NCI-H146 (cell line): ENCODE measurements around the gene MCF2L.
A peak's percentile ranks its signal among the peaks of the same experiment; 100 is the strongest.
"Not testable (repeated sequence)": the region's sequence is repeated elsewhere in the genome, so short reads cannot be mapped to it uniquely, and the experiment has no call there.

ENCODE experiments used
- DNase-seq: peaks from one replicate; lab custom pipeline; 2025; lab: John Stamatoyannopoulos, UW

MCF2L gene

GRCh38 chr13:112968910-112969691 lies at the start of gene MCF2L:
TSS of gene MCF2L (plus strand) at chr13:112969214. CDS start at chr13:112969380, 166 bp downstream.
- peak; percentile 88 for DNase-seq

GRCh38 chr13:112923962-112924361 lies 45.1 kb upstream of the MCF2L start:
- DNase-seq: no peak

DNA sequence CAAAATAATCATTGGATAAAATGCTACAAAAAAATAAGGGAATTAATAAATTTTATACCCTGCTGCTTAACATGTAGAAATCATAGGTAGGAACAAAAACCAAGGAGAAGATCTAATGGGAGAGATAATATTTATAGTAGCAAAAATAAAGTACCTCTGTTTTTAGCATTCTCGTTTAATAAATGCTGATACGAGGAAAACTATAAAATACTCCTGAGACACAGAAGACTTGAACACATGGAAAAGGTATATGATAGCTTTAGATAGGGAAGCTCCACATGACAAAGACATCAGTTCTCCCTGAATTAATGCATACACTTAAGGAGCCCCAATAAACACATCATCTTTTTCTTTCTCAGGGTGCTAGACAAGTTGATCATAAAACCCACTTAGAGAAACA lies 44.6 kb upstream of the MCF2L start:
- no peak for DNase-seq

- no peak for DNase-seq
These were observed 43.0 kb upstream of the MCF2L start for GRCh38 chr13:112926003-112926402.

GRCh38 chr13:112926993-112927392 lies 42.0 kb upstream of the MCF2L start:
- DNase-seq: no peak

GRCh38 chr13:112928020-112928971 lies 40.7 kb upstream of the MCF2L start:
- DNase-seq: no peak

DNA sequence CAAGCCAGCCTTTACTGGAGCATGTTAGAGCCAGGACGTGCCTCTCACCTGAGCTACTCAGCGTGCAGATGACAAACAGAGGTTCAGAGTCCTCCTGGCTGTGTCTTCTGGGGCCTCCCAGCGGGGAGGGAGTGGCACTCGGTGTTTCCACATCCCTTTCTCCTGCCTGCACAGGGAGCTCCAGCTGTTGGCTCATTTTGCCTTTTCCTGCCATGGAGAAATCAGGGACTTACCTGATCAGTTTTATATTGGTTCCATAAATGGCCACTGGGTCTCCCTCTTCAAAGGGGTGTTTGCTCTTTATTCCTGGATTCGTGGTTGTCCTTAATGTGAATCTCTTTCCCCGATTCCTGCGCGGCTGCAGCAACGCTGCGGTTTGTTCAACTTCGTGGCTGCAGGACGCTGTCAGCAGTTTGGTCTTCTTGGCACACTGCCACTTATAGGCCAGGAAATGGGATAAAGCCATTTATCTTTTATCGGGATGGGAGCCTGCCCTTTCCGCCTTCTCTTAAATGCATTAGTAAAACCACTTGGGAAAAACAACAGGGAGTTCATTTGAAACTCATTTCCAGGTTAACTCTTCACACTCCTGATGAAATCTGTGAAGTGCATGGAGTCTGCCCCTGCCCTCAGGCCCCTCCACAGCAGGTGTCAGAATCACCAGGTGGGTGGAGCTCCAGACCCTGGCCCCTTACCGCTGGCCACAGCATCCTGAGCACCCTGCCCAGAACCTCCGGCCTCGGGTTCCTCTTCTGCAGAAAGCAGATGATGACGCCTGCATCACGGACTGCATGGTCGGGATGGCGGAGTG lies 39.8 kb upstream of the MCF2L start:
- DNase-seq: peak; percentile 83

GRCh38 chr13:112929783-112930055 lies 39.3 kb upstream of the MCF2L start:
- no peak for DNase-seq

DNA sequence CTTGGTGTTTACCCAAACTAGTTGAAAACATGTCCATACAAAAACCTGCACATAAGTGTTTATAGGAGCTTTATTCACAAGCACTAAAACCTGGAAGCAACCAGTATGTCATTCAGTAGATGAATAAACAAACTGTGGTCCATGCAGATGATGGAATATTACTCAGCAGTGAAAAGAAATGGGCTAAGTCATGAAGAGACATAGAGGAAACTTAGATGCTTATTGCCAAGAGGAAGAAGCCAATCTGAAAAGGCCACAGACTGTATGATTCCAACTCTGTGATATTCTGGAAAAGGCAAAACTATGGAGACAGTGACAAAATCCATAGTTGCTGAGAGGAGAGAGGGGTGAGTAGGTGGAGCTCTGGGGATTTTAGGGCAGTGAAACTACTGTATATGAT lies 38.8 kb upstream of the MCF2L start:
- no peak for DNase-seq

GRCh38 chr13:112931028-112931934 lies 37.7 kb upstream of the MCF2L start:
- DNase-seq: peak; percentile 93

- no peak for DNase-seq
These were observed 36.0 kb upstream of the MCF2L start for GRCh38 chr13:112932971-112933370.

GRCh38 chr13:112933649-112934048 lies 35.4 kb upstream of the MCF2L start:
- DNase-seq: no peak

- DNase-seq: no peak
These were observed 34.9 kb upstream of the MCF2L start for GRCh38 chr13:112934078-112934477.

GRCh38 chr13:112938680-112939079 lies 30.3 kb upstream of the MCF2L start:
- no peak for DNase-seq

DNA sequence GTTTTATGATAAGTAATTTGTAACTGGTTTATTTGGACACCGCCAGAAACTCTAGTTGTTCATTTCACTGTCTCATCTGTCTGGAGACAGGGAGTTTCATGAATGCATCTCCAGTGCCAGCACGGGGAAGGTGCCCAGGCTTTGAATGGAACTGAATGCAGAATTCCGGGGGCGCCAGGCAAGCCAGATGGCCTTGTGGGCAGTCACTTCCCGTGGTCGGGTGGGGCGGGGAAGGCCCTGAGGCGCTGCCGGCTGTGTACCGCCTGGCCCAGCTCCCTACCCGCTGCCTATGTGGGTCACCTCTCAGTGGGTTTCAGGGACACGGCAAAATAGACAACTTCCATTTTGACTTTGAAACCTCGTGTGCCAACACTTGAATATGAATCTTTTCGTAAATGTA lies 28.8 kb upstream of the MCF2L start:
- DNase-seq: no peak

GRCh38 chr13:112941349-112941748 lies 27.7 kb upstream of the MCF2L start:
- peak; percentile 61 for DNase-seq

DNA sequence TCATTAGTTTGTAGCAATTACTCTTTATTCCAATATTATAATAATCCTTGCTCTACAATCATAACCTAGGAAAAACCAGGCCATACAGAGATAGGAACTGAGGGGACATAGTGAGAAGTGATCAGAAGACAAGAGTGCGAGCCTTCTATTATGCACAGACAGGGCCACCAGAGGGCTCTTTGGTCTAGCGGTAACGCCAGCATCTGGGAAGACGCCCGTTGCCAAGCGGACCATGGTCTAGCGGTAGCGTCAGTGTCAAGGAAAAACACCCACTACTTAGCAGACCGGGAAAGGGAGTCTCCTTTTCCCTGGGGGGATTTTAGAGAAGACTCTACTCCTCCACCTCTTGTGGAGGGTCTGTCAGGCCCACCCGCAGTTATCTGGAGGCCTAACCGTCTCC lies 27.2 kb upstream of the MCF2L start:
- not testable (repeated sequence) for DNase-seq

DNA sequence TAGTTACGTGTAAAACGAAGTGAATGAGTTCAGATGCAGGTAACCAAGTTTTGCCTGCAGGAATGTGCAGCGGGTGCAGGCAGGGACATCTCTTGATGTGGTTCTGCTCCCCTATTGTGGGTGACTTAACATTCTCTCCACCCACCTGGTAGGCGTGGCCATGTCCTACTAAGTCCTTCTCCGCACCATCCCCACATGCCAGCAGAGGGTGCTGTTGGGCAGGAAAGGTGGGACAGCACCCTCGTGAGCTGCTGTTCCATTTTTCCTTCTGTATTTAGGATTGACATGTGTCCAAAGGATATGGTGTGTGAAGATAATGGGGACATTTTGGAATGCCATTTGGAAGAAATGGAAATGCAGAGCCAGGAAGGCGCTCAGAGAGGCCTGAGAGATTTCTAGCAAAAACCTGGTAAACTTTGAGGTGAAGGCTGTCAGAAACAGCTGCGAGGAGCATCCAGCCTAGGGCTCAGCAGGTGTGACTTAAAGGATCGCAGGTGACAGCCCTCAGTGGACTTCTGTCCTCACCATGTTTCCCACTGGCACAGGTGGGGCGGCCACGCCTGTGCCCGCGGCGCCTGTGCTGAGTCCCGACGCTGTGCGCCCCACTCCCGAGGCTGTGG lies 26.2 kb upstream of the MCF2L start:
- DNase-seq: peak; percentile 99

GRCh38 chr13:112943309-112944125 lies 25.5 kb upstream of the MCF2L start:
- peak; percentile 82 for DNase-seq

- DNase-seq: no peak
These were observed 21.2 kb upstream of the MCF2L start for GRCh38 chr13:112947796-112948195.
